Activated CD8-positive, alpha-beta T cell treated with anti-CD3 and anti-CD28 coated beads, Interleukin-2, amount 10 ng/mL, durations not matched to agents 7 days and 5 days (primary cell): Measurements from ENCODE around the gene ZNF526. TPM values are rescaled to one million over a fixed set of nuclear protein-coding genes. Genes with fewer than 3 reads are reported as not detected.

Source experiments
- ATAC-seq: fragments of 150-1000 bp; cut with Tn5 transposase; one replicate; pipeline ENCODE4 v1.10.0; 2021; ENCODE audit warnings: moderate library complexity
- CTCF ChIA-PET: fragments of 350-600 bp; sonication (Branson Sonifier 250); formaldehyde crosslinking; loops from one replicate; lab custom pipeline; 2021; ENCODE audit warnings: antibody characterized with exemption; lab: Charles Lee
- POLR2A ChIA-PET: fragments of 350-600 bp; sonication (Branson Sonifier 250); formaldehyde crosslinking; loops from one replicate; lab custom pipeline; 2021; ENCODE audit warnings: antibody characterized with exemption; lab: Charles Lee
- DNase-seq: peaks from one replicate; pipeline ENCODE4 v3.0.0-alpha.2; 2020
- H3K27ac Mint-ChIP-seq: one replicate; pipeline ENCODE4 v1.8.0; 2021; ENCODE audit warnings: mild to moderate bottlenecking, mixed read lengths
- H3K27me3 Mint-ChIP-seq: one replicate; pipeline ENCODE4 v1.8.0; 2021; ENCODE audit warnings: low read depth, mixed read lengths
- H3K36me3 Mint-ChIP-seq: one replicate; pipeline ENCODE4 v1.8.0; 2021; ENCODE audit warnings: low read depth, mixed read lengths
- H3K4me1 Mint-ChIP-seq: one replicate; pipeline ENCODE4 v1.8.0; 2021; ENCODE audit warnings: low read depth, mixed read lengths
- H3K4me3 Mint-ChIP-seq: one replicate; pipeline ENCODE4 v1.8.0; 2021; ENCODE audit warnings: mild to moderate bottlenecking, mixed read lengths
- H3K9me3 Mint-ChIP-seq: one replicate; pipeline ENCODE4 v1.8.0; 2022; ENCODE audit warnings: mixed read lengths; ENCODE audit not compliant: insufficient read depth
- total RNA-seq, 2 experiments: library from RNA; stranded (reverse); gene quantifications; one replicate each; pipeline ENCODE4 v1.2.3, GENCODE V29; 2021

Gene ZNF526
- total RNA-seq, 2 experiments from 2014 or later = 19.5 to 21.5 TPM

DNA sequence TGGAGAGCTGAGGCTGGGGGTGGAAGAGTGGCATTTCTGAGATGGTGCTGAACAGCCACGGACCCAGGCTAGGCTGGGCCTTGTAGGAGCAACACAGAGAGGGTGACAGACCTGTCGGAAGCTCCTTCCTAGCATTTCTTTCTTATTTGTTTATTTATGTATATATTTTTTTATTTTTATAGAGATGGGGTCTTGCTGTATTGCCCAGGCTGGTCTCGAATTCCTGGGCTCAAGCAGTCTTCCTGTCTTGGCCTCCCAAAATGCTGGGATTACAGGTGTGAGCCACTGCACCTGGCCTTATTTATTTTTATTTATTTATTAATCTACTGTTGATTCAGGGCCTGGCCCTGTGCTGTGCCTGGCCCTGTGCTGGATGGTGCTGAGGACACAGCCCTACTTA, 55.4 kb downstream of the ZNF526 start:
- H3K9me3 Mint-ChIP-seq = no peaks in the 10 kb centered on the region
- H3K27me3 Mint-ChIP-seq = no peaks in the 10 kb centered on the region
- H3K4me3 Mint-ChIP-seq = no peak overlapping the region
- H3K36me3 Mint-ChIP-seq = peaks cover 45% of the 10 kb centered on the region
- DNase-seq (no peak), ATAC-seq (no peak)
- peak overlapping the region; percentile 90 for H3K27ac Mint-ChIP-seq
- CTCF ChIA-PET = interaction anchor here (2.4 kb wide), 1 partner anchor 30 kb away, joined by 5 read pairs; no protein-coding TSS in a partner anchor
- H3K4me1 Mint-ChIP-seq = peaks cover 63% of the 10 kb centered on the region
- POLR2A ChIA-PET = no interaction called here

DNA sequence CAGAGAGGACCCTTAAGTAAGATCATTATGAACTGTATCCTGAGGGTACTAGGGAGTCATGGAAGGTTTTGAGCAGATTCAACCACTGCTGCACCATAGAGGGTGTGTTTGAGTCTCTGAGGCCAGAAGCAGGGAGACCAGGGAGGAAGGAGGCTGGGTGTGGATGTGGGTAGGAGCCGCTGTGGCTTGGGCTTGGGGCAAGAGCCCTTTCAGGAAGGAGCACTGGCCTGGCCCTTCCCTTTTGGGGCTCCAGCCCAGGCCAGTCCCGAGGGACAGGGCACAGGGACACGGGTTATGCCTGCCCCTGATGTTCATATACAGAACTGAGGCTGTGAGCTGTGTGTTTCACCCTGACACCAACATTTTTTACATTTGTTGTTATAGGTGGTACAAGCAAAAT, 56.2 kb downstream of the ZNF526 start:
- ATAC-seq = no peak
- POLR2A ChIA-PET = no interaction called here
- CTCF ChIA-PET = interaction anchor here (1.7 to 2.4 kb wide), 2 partner anchors 30 to 144 kb away, joined by 4 to 5 read pairs; partner anchors contain the start of gene POU2F2
- peak overlapping the region; percentile 90 for H3K27ac Mint-ChIP-seq
- DNase-seq = no peak
- H3K27me3 Mint-ChIP-seq = no peaks in the 10 kb centered on the region
- H3K4me1 Mint-ChIP-seq = peaks cover 58% of the 10 kb centered on the region
- peaks cover 41% of the 10 kb centered on the region for H3K36me3 Mint-ChIP-seq
- H3K9me3 Mint-ChIP-seq = no peaks in the 10 kb centered on the region
- H3K4me3 Mint-ChIP-seq = peak overlapping the region; percentile 45

DNA sequence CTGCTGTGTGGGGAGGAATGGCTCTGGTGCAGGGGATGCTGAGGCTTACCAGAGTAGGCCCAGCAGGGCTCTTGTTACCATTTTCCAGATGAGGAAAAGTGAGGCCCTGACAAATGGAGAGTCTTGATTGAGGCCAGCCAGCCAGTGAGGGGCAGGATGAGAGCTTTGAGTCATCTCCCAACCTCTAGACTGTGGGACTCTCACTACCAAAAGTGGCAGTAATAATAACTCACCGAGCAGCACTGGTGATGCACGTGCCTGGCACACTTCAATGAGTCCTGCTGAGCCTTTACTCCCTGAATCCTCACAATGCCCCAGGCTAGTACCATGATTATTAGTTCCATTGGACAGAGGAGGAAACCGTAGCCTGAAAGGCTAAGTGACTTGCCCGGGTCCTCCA, 56.7 kb downstream of the ZNF526 start:
- ATAC-seq (no peak), DNase-seq (no peak)
- POLR2A ChIA-PET = interaction anchor here (1.4 kb wide), 1 partner anchor 9 kb away, joined by 4 read pairs; no protein-coding TSS in a partner anchor
- Mint-ChIP-seq H3K36me3 (peaks cover 37% of the 10 kb centered on the region), H3K27ac (peak overlapping the region; percentile 57), H3K4me3 (no peak overlapping the region), H3K9me3 (no peaks in the 10 kb centered on the region), H3K27me3 (no peaks in the 10 kb centered on the region), H3K4me1 (peaks cover 59% of the 10 kb centered on the region)
- CTCF ChIA-PET = interaction anchor here (1.7 kb wide), 1 partner anchor 144 kb away, joined by 4 read pairs; the partner anchor contains the start of gene POU2F2

Other genes with a start within 250 kb of the ZNF526 start
- gene ATP1A3, start 226.1 kb upstream of the ZNF526 start, total RNA-seq = 1 to 10 TPM; 2.3 to 3.3 TPM
- gene GRIK5, start 150.1 kb upstream of the ZNF526 start, total RNA-seq = under 1 TPM; 0.37 to 0.73 TPM
- gene ZNF574, start 144.1 kb upstream of the ZNF526 start, total RNA-seq = 10 to 100 TPM; 14.0 to 14.3 TPM
- 10 to 100 TPM; 15.7 to 16.3 TPM for gene POU2F2, start 87.9 kb upstream of the ZNF526 start, total RNA-seq
- 10 to 100 TPM; 31.8 to 36.0 TPM for gene DEDD2, start 2.6 kb upstream of the ZNF526 start, total RNA-seq
- gene GSK3A, start 22.3 kb downstream of the ZNF526 start, total RNA-seq = 10 to 100 TPM; 48.2 to 49.0 TPM
- 10 to 100 TPM; 49.9 to 54.5 TPM for gene ERF, start 34.8 kb downstream of the ZNF526 start, total RNA-seq
- gene CIC, start 48.9 kb downstream of the ZNF526 start, total RNA-seq = 10 to 100 TPM; 73.1 to 83.8 TPM
- gene PRR19, start 81.8 kb downstream of the ZNF526 start, total RNA-seq = under 1 TPM; 0.44 to 0.55 TPM
- gene PAFAH1B3, start 82.3 kb downstream of the ZNF526 start, total RNA-seq = 10 to 100 TPM; 48.2 to 52.7 TPM
- under 1 TPM in 1 of 2 experiments, not detected in 1; 0.37 TPM for gene TMEM145, start 93.0 kb downstream of the ZNF526 start, total RNA-seq
- gene MEGF8, start 105.3 kb downstream of the ZNF526 start, total RNA-seq = 1 to 10 TPM; 5.0 to 5.9 TPM
- gene CNFN, start 170.0 kb downstream of the ZNF526 start, total RNA-seq = not detected
- gene LIPE, start 207.1 kb downstream of the ZNF526 start, total RNA-seq = 10 to 100 TPM; 33.4 to 34.6 TPM
- gene CXCL17, start 222.6 kb downstream of the ZNF526 start, total RNA-seq = not detected